ENCODE measurements around the gene TARP.

The TARP gene

GRCh38 chr7:38223306-38223705 is 50.1 kb downstream of the TARP start:
- no peak for ATAC-seq
- no peak for TF ChIP-seq SNAI2 (CRISPR knock-in tag; IDR thresholded peaks at IDR 0.05)
- TF ChIP-seq ISL1 (CRISPR knock-in tag; IDR thresholded peaks at IDR 0.05), result no peak
- TF ChIP-seq CSRNP3 (CRISPR knock-in tag; IDR thresholded peaks at IDR 0.05), result no peak

GRCh38 chr7:38222481-38223096 is 50.8 kb downstream of the TARP start:
- peak; percentile 89 for ATAC-seq

GRCh38 chr7:38220452-38220851 is 53.0 kb downstream of the TARP start:
- ATAC-seq, result no peak

More at GRCh38 chr7:38222481-38223096, 50.8 kb downstream of the TARP start:
- TF ChIP-seq ZFP30 (CRISPR knock-in tag; IDR thresholded peaks at IDR 0.05) (no peak), POU6F1 (CRISPR knock-in tag; IDR thresholded peaks at IDR 0.05; ENCODE audit: borderline replicate concordance, low read depth) (no peak)

More at GRCh38 chr7:38220452-38220851, 53.0 kb downstream of the TARP start:
- TF ChIP-seq CSDC2 (CRISPR knock-in tag; IDR thresholded peaks at IDR 0.05) (no peak), TCF4 (CRISPR knock-in tag; IDR thresholded peaks at IDR 0.05; ENCODE audit: borderline replicate concordance) (no peak), ZC3H10 (CRISPR knock-in tag; IDR thresholded peaks at IDR 0.05) (no peak), TSHZ2 (CRISPR knock-in tag; IDR thresholded peaks at IDR 0.05) (no peak), GLIS3 (CRISPR knock-in tag; IDR thresholded peaks at IDR 0.05) (no peak), RARB (CRISPR knock-in tag; IDR thresholded peaks at IDR 0.05) (no peak), CSRNP3 (CRISPR knock-in tag; IDR thresholded peaks at IDR 0.05) (no peak), ISL1 (CRISPR knock-in tag; IDR thresholded peaks at IDR 0.05) (no peak), PPARA (CRISPR knock-in tag; IDR thresholded peaks at IDR 0.05; ENCODE audit: borderline replicate concordance) (no peak), ZFP3 (CRISPR knock-in tag; IDR thresholded peaks at IDR 0.05) (no peak), ESRRG (CRISPR knock-in tag; IDR thresholded peaks at IDR 0.05) (no peak), POU6F1 (CRISPR knock-in tag; IDR thresholded peaks at IDR 0.05; ENCODE audit: borderline replicate concordance, low read depth) (no peak), TOX (CRISPR knock-in tag; IDR thresholded peaks at IDR 0.05; ENCODE audit: borderline replicate concordance) (no peak), PATZ1 (CRISPR knock-in tag; IDR thresholded peaks at IDR 0.05; ENCODE audit: borderline replicate concordance) (no peak), ZNF8 (CRISPR knock-in tag; IDR thresholded peaks at IDR 0.05) (no peak), BACH2 (CRISPR knock-in tag; IDR thresholded peaks at IDR 0.05; ENCODE audit: borderline replicate concordance) (no peak), ZFP30 (CRISPR knock-in tag; IDR thresholded peaks at IDR 0.05) (no peak), CREB5 (CRISPR knock-in tag; IDR thresholded peaks at IDR 0.05; ENCODE audit: low read depth) (no peak), OSR1 (CRISPR knock-in tag; IDR thresholded peaks at IDR 0.05) (no peak), ZNF70 (CRISPR knock-in tag; IDR thresholded peaks at IDR 0.05) (no peak)

Measured in SK-N-SH treated with all-trans-retinoic acid at 6 μM for 48 hours (cell line).